EH (cell line): Measurements from ENCODE around the gene SUPT5H.
"Not testable (repeated sequence)": the region's sequence is repeated elsewhere in the genome, so short reads cannot be mapped to it uniquely, and the experiment has no call there.

Experiments
- DNase-seq: peaks from one replicate; pipeline ENCODE4 v3.0.0-alpha.2; 2015; ENCODE audit warnings: low read depth

The SUPT5H gene

GRCh38 chr19:39465956-39466747, 20.8 kb downstream of the SUPT5H start:
- no peak for DNase-seq

- no peak for DNase-seq
Measured at GRCh38 chr19:39467941-39468340, 22.6 kb downstream of the SUPT5H start.

GRCh38 chr19:39469036-39469435, 23.7 kb downstream of the SUPT5H start:
- DNase-seq, result no peak

GRCh38 chr19:39469567-39469966, 24.2 kb downstream of the SUPT5H start:
- DNase-seq, result no peak

- DNase-seq, result no peak
Measured at GRCh38 chr19:39470724-39471339, 25.4 kb downstream of the SUPT5H start.

GRCh38 chr19:39471756-39472536, 26.6 kb downstream of the SUPT5H start:
- no peak for DNase-seq

- no peak for DNase-seq
Measured at GRCh38 chr19:39472746-39473442, 27.5 kb downstream of the SUPT5H start.

- no peak for DNase-seq
Measured at GRCh38 chr19:39473443-39473960, 28.1 kb downstream of the SUPT5H start.

GRCh38 chr19:39474139-39474620, 28.8 kb downstream of the SUPT5H start:
- peak; percentile 36 for DNase-seq

- no peak for DNase-seq
Measured at GRCh38 chr19:39475748-39476147, 30.4 kb downstream of the SUPT5H start.

- not testable (repeated sequence) for DNase-seq
Measured at GRCh38 chr19:39479319-39479801, 34.0 kb downstream of the SUPT5H start.

- no peak for DNase-seq
Measured at GRCh38 chr19:39479916-39480315, 34.5 kb downstream of the SUPT5H start.

GRCh38 chr19:39480337-39481228, 35.2 kb downstream of the SUPT5H start, which contains the start of gene TIMM50:
TSS of gene TIMM50 (plus strand) at chr19:39480838. CDS start at chr19:39480854, 16 bp downstream.
- DNase-seq, result peak; percentile 95

GRCh38 chr19:39481229-39481545, 35.8 kb downstream of the SUPT5H start:
- peak; percentile 10 for DNase-seq

GRCh38 chr19:39481676-39482075, 36.3 kb downstream of the SUPT5H start:
- DNase-seq, result no peak

- no peak for DNase-seq
Measured at GRCh38 chr19:39483141-39483540, 37.8 kb downstream of the SUPT5H start.

GRCh38 chr19:39489756-39490155, 44.4 kb downstream of the SUPT5H start:
- DNase-seq, result no peak

GRCh38 chr19:39492225-39492624, 46.8 kb downstream of the SUPT5H start:
- no peak for DNase-seq

- no peak for DNase-seq
Measured at GRCh38 chr19:39492788-39493187, 47.4 kb downstream of the SUPT5H start.

- no peak for DNase-seq
Measured at GRCh38 chr19:39494661-39495060, 49.3 kb downstream of the SUPT5H start.

- DNase-seq, result no peak
Measured at GRCh38 chr19:39496063-39496462, 50.7 kb downstream of the SUPT5H start.
